Parathyroid adenoma (tissue), 2 donors: ENCODE results near the gene SARDH.

Experiments used
- H2AFZ ChIP-seq: fragments of 300-600 bp; sonication (generic); one replicate; pipeline ENCODE4 v1.7.0; 2017; ENCODE audit warnings: antibody characterized with exemption, mild to moderate bottlenecking
- H3K27ac ChIP-seq: fragments of 300-600 bp; sonication (generic); one replicate; pipeline ENCODE4 v1.7.0; 2017
- H3K27me3 ChIP-seq: fragments of 300-600 bp; sonication (generic); one replicate; pipeline ENCODE4 v1.7.0; 2017; ENCODE audit warnings: low read length; ENCODE audit not compliant: control insufficient read depth, insufficient read depth
- H3K36me3 ChIP-seq: fragments of 300-600 bp; sonication (generic); one replicate; pipeline ENCODE4 v1.7.0; 2017; ENCODE audit warnings: low read length; ENCODE audit not compliant: control insufficient read depth, insufficient read depth
- H3K4me1 ChIP-seq: fragments of 300-600 bp; sonication (generic); one replicate; pipeline ENCODE4 v1.7.0; 2017; ENCODE audit warnings: control low read depth
- H3K4me2 ChIP-seq: fragments of 300-600 bp; sonication (generic); one replicate; pipeline ENCODE4 v1.7.0; 2017; ENCODE audit warnings: low read length
- H3K4me3 ChIP-seq: fragments of 300-600 bp; sonication (generic); one replicate; pipeline ENCODE4 v1.7.0; 2017; ENCODE audit warnings: low read depth, low read length
- H3K79me2 ChIP-seq: fragments of 300-600 bp; sonication (generic); one replicate; pipeline ENCODE4 v1.7.0; 2017; ENCODE audit warnings: control low read depth
- H3K9ac ChIP-seq: fragments of 300-600 bp; sonication (generic); one replicate; pipeline ENCODE4 v1.7.0; 2017; ENCODE audit warnings: mild to moderate bottlenecking
- H3K9me3 ChIP-seq: fragments of 300-600 bp; sonication (generic); one replicate; pipeline ENCODE4 v1.7.0; 2017; ENCODE audit warnings: low read length; ENCODE audit not compliant: control insufficient read depth
- TF ChIP-seq, protein P1 (sequence below): fragments of 300-600 bp; sonication (generic); IDR thresholded peaks from one replicate; pipeline ENCODE4 v1.7.0; 2017; ENCODE audit warnings: antibody characterized with exemption, mild to moderate bottlenecking
- donor health status: primary hyperparathyroidism.

Gene SARDH

DNA sequence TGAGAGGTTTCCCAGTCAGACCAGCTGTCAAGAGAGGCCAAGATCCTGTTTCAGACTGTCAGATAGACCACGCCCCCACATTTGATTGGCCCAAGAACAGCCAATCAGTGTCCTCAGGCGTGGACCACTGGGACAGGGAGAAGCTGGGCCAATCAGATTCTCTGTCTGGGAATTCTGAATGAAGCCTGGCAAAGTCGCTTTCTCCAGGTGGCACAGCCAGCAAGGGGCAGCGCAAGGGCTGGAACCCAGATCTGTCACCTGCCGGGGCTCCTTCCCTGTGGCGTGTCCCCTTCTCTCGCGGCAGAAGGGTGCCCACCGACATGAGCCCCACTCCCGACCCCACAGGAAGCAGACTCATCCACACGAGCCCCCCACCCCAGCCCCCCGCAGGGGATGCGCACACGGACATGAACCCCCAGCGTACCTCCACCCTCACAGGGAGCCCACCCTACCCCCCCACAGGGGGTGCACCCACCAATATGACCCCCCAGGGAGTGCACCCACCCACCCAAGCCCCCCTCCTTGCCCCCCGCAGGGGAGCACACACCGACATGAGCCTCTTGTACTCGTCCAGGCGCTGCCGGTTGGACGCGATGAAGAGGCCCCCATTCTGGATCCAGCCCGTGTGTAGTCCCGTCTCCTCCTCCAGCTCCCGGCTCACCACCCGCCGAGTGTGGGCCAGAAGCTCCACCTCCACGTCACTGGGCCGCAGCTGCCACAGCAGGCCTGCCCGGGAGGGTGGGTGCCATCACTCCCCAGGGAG is 6.1 kb downstream of the SARDH start:
- no peak overlapping the region for H3K4me2 ChIP-seq
- no peak overlapping the region for H3K4me3 ChIP-seq
- TF ChIP-seq, protein P1, sequence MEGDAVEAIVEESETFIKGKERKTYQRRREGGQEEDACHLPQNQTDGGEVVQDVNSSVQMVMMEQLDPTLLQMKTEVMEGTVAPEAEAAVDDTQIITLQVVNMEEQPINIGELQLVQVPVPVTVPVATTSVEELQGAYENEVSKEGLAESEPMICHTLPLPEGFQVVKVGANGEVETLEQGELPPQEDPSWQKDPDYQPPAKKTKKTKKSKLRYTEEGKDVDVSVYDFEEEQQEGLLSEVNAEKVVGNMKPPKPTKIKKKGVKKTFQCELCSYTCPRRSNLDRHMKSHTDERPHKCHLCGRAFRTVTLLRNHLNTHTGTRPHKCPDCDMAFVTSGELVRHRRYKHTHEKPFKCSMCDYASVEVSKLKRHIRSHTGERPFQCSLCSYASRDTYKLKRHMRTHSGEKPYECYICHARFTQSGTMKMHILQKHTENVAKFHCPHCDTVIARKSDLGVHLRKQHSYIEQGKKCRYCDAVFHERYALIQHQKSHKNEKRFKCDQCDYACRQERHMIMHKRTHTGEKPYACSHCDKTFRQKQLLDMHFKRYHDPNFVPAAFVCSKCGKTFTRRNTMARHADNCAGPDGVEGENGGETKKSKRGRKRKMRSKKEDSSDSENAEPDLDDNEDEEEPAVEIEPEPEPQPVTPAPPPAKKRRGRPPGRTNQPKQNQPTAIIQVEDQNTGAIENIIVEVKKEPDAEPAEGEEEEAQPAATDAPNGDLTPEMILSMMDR: no peak
- H3K27ac ChIP-seq: no peak overlapping the region
- no peaks in the 10 kb centered on the region for H3K79me2 ChIP-seq
- no peaks in the 10 kb centered on the region for H3K36me3 ChIP-seq
- H3K27me3 ChIP-seq: no peaks in the 10 kb centered on the region
- H3K4me1 ChIP-seq: no peaks in the 10 kb centered on the region
- H3K9me3 ChIP-seq: no peaks in the 10 kb centered on the region
- no peak overlapping the region for H3K9ac ChIP-seq
- H2AFZ ChIP-seq: no peak overlapping the region

DNA sequence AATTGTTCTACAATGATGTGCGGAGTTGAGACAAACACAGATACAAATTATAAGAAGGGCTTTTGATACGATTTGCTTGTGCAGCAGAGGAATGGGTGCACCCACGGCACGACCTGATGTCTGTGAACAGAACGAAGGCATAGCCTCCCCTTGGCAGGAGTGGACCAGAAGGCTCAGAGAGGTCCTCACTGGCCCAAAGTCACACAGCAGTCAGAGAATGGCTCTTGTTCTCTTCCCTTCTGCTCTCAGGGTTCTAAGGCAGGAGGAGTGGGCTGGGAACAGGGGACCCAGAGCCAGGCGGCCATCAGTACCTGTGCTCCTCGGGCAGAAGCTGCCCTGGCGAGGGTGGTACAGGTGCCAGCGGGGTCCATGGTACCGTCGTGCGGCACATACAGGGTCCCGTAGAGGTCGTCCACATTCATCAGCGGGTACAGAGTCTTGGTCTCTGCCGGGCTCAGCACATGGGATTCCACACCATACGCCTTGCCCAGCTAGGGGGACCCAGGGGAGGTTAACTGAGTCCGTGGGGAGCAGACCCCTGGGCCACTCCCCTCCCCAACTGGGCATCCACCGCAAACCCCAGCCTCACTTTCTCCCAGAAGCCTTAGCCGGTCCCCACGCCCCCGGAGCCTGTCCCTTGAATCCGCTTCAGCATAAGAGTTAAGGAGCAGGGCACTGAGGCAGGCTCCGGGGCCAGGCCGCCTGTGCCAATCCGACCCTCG is 7.0 kb downstream of the SARDH start:
- TF ChIP-seq, protein P1: no peak
- Histone ChIP-seq H3K79me2 (no peaks in the 10 kb centered on the region), H3K4me2 (no peak overlapping the region), H3K9ac (no peak overlapping the region), H2AFZ (no peak overlapping the region), H3K9me3 (no peaks in the 10 kb centered on the region), H3K27me3 (no peaks in the 10 kb centered on the region), H3K4me1 (no peaks in the 10 kb centered on the region), H3K4me3 (no peak overlapping the region), H3K27ac (no peak overlapping the region), H3K36me3 (no peaks in the 10 kb centered on the region)

DNA sequence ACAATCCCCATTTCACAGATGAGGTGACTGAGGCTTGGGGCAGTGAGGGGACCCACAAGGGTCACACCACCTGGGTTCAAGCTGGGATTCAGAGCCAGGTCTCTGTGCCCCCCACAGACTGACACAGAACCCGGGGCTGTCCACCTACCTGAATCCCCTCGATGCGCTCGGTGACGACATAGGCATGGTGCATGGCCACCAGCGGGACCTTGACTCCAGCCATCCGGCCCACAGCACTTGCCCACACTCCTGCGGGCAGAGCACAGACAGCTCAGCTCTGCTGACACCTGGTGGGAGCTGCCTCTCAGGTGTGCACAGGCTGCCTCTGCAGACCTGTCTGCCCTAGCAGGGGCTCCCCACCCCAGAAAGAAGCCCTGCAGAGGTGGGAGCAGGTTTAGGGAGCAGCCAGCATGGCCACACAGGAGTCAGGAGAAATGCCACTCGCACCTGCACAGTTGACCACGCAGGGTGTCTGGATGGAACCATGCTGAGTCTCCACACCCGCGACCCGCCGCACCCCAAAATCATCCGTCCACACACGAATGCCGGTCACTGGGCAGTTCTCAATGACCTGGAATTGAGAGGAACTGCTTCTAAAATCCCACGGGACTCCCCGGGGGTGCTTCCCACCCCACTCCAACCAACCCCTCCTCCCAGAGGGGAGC is 8.4 kb downstream of the SARDH start:
- Histone ChIP-seq H3K27ac (no peak overlapping the region), H2AFZ (no peak overlapping the region), H3K27me3 (no peaks in the 10 kb centered on the region), H3K9ac (no peak overlapping the region), H3K9me3 (no peaks in the 10 kb centered on the region), H3K79me2 (no peaks in the 10 kb centered on the region), H3K4me2 (no peak overlapping the region), H3K36me3 (no peaks in the 10 kb centered on the region), H3K4me1 (no peaks in the 10 kb centered on the region), H3K4me3 (no peak overlapping the region)
- TF ChIP-seq, protein P1: no peak

DNA sequence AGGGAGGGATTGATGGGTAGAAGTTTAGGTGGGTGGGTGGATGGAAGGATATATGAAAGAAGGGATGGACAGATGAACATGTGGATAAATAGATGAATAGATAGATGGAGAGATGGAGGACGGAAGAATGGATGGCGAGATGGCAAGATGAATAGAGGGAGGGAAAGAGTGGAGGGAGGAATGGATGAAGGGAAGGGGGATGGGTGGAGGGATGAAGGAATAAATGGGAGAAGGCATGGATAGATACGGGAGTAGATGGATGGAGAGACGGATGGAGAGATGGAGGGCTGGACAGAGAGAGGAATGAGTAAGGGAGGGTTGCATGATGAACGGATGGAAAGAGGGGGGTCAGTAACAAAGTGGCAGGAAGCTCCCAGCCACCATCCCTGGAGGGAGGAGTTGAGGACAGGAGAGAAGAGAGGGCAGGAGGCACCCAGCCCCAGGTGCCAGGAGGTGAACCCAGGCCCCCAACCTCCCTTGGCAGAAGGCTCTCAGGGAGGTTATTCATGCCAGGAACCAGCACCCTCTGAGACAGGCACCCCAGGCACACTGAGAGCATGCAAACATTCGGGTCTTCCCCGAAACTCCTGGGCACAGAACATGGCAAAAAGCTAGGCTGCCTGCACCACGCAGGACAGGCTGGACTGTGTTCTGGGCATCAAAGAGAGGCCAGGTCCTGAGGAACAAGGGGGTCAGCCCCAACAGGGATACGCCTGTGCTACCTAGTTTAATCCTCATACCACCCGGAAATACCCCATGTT is 9.1 kb downstream of the SARDH start:
- TF ChIP-seq, protein P1: no peak
- Histone ChIP-seq H3K79me2 (no peaks in the 10 kb centered on the region), H3K9ac (no peak overlapping the region), H2AFZ (no peak overlapping the region), H3K4me1 (no peaks in the 10 kb centered on the region), H3K4me3 (no peak overlapping the region), H3K36me3 (no peaks in the 10 kb centered on the region), H3K27me3 (no peaks in the 10 kb centered on the region), H3K9me3 (no peaks in the 10 kb centered on the region), H3K27ac (no peak overlapping the region), H3K4me2 (no peak overlapping the region)
